ACHN (cell line): Measurements from ENCODE around the gene TMEM17.
A peak's percentile ranks its signal among the peaks of the same experiment; 100 is the strongest.
"Not testable (repeated sequence)": the region's sequence is repeated elsewhere in the genome, so short reads cannot be mapped to it uniquely, and the experiment has no call there.

Experiments used
- DNase-seq: peaks from one replicate; pipeline ENCODE4 v3.0.0-alpha.2; 2015
- in situ Hi-C: cut with HindIII; loops from 2 replicates; pipeline ENCODE4 v1.10.0; 2017; ENCODE audit warnings: low sequenced_read_pairs, low pct_ligation_motif_present, low pct_unique_long_range_greater_than_20kb

The TMEM17 gene

GRCh38 chr2:62505750-62506420 is at the start of gene TMEM17:
Gene TMEM17 (minus strand): TSS chr2:62506195. CDS start chr2:62506129, 66 bp downstream.
- in situ Hi-C loops = no loop called here
- peak; percentile 88 for DNase-seq

- in situ Hi-C loops = no loop called here
- no peak for DNase-seq
Measured at GRCh38 chr2:62554440-62554839, 48.4 kb upstream of the TMEM17 start.

- in situ Hi-C loops = no loop called here
- DNase-seq = no peak
Measured at GRCh38 chr2:62550461-62550860, 44.5 kb upstream of the TMEM17 start.

DNA sequence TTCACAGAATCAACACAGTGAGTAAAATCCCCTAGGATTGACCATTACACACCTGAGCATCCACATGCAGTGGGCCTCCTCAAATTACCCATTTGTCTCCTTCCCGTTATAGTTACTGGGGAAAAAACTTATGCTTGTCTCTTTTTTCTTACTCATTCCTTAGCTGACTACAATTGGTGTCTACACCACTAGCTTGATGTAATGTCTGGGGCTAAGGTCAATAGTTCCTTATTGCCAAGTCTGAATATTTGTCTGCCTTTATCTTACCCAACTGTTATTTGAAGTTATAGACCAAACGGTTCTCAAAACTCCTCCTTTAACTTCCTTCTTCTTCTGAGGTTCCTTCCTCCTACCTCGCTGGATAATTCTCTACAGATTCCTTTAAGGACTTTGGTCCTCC is 41.9 kb upstream of the TMEM17 start:
- in situ Hi-C loops = no loop called here
- DNase-seq = no peak

DNA sequence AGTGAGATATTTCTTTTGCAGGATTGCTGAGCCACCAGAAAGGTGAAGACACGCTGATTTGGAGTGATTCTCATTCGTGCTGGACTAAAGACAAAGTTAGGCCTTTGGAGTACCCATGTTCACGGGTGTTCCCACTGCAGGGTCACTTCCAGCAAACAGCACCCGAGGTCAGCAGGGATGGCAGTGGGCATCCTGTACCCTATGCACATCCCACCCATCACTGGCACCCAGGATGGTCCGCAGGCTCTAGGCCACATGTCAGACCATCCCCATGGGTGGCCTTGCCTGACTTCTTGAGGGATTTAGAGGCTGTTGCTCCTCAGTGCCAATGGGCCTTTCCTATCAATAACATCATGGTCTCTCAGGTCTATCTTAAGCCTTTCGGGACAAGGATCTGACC is 39.3 kb upstream of the TMEM17 start:
- in situ Hi-C loops = no loop called here
- no peak for DNase-seq

DNA sequence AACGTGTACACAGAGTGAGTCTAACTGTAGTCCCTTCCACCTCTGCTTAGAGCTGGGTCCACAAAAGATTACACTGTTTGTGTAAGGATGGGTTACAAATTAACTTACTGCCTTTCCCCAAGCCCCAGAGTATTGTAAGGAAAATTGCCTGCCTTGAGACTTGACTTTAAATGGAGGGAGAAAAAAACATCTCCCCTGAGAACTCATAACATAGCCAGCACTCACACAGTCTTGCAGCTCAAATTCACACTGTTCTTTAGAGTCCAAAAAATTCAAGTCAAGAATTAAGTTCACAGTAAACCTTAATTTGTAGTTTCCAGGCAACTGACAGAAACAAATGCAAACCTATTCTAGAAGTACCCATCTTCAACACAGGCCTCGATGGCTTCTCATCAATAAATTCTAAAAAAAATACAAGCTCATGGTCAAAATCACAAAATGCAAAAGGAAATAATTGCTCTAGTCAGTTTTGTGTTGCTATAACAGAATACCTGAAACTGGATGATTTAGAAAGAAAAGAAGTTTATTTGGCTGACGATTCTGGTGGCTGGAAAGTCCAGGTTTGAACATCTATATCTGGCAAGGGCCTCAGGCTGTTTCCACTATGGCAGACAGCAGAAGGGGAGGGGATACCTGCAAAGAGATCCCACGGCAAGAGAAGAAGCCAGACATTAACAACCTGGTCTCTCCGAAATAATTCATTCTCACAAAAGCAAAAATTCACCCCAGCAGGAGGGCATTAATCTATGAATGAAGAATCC is 34.6 kb upstream of the TMEM17 start:
- no peak for DNase-seq

GRCh38 chr2:62539606-62540407 is 33.8 kb upstream of the TMEM17 start:
- no peak for DNase-seq
- in situ Hi-C loops = no loop called here

More for the DNA sequence above, 34.6 kb upstream of the TMEM17 start:
- in situ Hi-C loops = no loop called here

- no peak for DNase-seq
- in situ Hi-C loops = no loop called here
Measured at GRCh38 chr2:62538756-62539155, 32.8 kb upstream of the TMEM17 start.

DNA sequence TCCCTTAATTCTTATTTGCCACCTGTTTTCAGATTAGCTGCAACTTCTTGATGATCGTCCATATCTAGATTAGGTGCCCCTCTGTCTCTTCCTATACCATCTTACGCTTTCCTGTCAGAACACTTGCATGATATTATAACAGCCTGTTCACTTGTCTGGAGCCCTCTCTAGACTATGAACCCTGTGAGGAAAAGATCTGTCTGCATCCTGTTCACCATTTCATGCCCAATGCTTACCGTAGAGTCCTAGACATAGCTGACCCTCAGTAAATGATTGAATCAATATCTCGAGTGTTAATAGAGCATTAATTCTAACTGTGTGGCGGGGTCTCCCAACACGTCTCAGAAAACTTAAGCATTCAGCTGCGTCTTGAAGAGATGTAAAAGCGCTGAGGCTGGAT is 31.8 kb upstream of the TMEM17 start:
- in situ Hi-C loops = no loop called here

DNA sequence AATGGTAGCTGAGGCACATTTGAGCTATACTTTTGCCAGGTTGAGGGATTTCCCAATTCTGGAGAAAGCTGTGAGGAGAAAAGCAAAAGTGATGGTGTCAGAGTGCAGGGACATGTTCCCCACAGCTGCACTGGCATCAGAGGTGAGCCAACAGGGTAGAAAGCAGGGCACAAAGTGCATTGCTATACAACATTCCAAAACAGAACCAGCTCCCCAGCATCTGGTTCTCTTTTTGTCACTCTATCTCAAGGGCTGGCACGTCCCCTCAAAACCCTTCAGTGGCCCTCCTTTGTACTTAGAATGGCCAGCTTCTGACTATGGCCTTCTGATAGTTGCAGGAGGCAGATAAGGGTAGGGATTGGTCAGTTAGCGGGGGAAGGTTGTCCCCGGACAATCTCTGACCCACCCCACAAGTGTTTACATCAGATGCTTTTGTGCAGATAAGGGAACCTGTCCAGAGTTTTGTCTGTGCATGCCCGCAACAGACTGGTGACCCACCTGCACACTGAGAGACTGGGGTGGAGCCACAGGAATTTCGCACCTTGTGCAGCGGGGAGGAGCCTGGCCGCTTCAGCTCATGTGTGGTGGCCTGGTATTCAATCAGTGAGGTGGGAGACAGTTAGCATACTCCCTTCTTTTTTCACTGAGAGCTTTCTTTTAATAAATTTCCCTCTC is 31.0 kb upstream of the TMEM17 start:
- in situ Hi-C loops = no loop called here
- DNase-seq = no peak

More for the DNA sequence above, 31.8 kb upstream of the TMEM17 start:
- no peak for DNase-seq

DNA sequence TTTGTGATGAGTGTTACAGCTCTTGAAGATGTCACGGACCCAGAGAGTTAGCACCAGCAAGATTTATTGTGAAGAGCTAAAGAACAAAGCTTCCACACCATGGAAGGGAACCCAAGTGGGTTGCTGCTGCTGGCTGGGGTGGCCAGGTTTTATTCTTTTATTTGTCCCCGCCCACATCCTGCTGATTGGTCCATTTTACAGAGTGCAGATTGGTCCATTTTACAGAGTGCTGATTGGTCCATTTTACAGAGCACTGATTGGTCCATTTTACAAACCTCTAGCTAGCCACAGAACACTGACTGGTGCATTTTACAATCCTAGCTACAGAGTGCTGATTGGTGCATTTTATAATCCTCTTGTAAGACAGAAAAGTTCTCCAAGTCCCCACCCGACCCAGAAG is 29.5 kb upstream of the TMEM17 start:
- in situ Hi-C loops, DNase-seq: not testable (repeated sequence)

DNA sequence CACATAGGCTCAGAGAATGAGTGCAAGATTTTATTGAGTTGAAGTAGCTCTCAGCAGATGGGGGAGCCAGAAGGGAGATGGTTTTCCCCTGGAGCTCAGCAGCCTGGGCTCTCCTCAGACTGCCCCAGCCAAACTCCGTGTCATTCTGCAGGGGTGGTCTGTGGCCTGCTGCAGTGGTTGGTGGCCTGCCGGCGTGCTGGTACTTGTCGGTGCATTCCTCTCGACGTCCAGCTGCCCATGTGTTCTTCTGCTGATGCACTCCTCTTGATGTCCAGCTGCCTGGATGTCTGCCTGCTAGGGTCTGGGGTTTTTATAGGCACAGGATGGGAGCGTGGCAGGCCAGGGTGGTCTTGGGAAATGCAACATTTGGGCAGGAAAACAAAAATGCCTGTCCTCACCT is 25.6 kb upstream of the TMEM17 start:
- no peak for DNase-seq
- in situ Hi-C loops = no loop called here

GRCh38 chr2:62529758-62530157 is 23.8 kb upstream of the TMEM17 start:
- no peak for DNase-seq

GRCh38 chr2:62527478-62528210 is 21.6 kb upstream of the TMEM17 start:
- in situ Hi-C loops = no loop called here
- DNase-seq = no peak

More at GRCh38 chr2:62529758-62530157, 23.8 kb upstream of the TMEM17 start:
- in situ Hi-C loops = no loop called here

DNA sequence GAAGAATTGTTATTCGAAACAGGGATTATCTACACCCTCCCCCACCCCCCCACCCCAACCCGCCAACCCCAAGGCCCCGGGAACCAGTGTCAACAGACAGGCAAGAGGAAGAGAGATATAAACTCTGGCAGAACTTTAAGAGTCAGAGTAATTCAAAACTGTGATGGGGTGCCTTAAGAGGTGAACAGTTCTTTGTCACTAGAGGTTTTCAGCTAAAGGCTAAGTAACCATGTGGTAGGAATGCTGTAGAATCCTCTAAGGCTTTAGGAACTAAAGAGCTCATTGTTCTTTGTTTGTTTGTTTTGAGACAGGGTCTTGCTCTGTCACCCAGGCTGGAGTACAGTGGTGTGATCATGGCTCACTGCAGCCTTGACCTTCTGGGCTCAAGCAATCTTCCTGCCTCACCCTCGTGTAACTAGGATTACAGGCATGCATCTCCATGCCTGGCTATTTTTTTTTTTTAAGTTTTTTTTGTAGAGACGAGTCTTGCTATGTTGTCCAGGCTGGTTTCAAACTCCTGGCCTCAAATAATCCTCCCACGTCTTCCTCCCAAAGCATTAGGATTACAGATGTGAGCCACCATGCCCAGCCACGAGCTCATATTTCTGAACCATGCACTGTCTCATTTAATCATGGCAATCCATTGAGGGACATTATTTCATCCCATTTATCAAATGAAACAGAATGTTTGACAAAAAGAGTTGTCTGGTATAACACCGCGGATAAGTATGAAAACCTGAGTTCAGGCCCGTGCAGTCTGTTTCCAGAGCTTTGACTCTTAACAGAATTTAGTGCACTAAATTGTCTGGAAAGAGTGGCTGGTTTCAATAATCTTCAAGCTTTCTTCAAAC is 20.8 kb upstream of the TMEM17 start:
- DNase-seq = no peak
- in situ Hi-C loops = no loop called here

- in situ Hi-C loops = no loop called here
- DNase-seq = no peak
Measured at GRCh38 chr2:62525549-62526269, 19.7 kb upstream of the TMEM17 start.
